Upper lobe of left lung (tissue), 4 donors: Measurements from ENCODE around the gene RSPH9.

Experiments
- EP300 ChIP-seq, 4 donors: sonication (generic); formaldehyde crosslinking; IDR thresholded peaks; one replicate each; pipeline ENCODE4 v1.5.1; 2017; ENCODE audit warnings: antibody characterized with exemption in 4 of 4, control low read depth in 2 of 4
- POLR2A ChIP-seq, 4 donors: fragments of 450-650 bp; IDR thresholded peaks; one replicate each; pipeline ENCODE4 v1.5.1; 2016 to 2017; ENCODE audit warnings: antibody characterized with exemption in 4 of 4, mild to moderate bottlenecking in 2 of 4
- TF ChIP-seq, protein P1 (sequence below), 6 experiments: fragments of 450-650 bp in 4 of 6; fragments of 200-600 bp in 2 of 6; sonication (generic) in 2 of 6; IDR thresholded peaks; one replicate each; pipeline ENCODE4 v1.5.1; 2016 to 2019; ENCODE audit warnings: antibody characterized with exemption in 6 of 6

DNA sequence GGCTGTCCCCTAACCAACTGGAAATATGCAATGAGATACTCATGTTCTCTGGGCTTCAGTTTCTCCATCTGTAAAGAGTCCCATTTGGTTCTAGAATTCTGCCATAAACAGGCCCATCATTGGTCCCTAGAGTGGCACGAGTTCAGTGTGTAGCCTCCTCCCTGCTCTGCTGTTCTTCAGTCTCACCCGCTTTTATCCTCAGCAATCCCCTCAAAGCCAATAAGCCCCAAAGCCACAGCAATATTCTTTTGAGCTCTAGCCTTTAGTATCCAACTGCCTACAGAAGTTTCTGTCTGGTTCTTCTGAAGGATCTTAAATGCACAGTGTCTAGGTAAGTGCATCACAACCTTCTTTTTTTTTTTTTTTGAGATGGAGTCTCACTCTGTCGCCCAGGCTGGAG lies 52.6 kb downstream of the RSPH9 start:
- no peak for TF ChIP-seq EP300 (IDR thresholded peaks at IDR 0.05)
- no peak for TF ChIP-seq POLR2A (IDR thresholded peaks at IDR 0.05)
- TF ChIP-seq, protein P1, sequence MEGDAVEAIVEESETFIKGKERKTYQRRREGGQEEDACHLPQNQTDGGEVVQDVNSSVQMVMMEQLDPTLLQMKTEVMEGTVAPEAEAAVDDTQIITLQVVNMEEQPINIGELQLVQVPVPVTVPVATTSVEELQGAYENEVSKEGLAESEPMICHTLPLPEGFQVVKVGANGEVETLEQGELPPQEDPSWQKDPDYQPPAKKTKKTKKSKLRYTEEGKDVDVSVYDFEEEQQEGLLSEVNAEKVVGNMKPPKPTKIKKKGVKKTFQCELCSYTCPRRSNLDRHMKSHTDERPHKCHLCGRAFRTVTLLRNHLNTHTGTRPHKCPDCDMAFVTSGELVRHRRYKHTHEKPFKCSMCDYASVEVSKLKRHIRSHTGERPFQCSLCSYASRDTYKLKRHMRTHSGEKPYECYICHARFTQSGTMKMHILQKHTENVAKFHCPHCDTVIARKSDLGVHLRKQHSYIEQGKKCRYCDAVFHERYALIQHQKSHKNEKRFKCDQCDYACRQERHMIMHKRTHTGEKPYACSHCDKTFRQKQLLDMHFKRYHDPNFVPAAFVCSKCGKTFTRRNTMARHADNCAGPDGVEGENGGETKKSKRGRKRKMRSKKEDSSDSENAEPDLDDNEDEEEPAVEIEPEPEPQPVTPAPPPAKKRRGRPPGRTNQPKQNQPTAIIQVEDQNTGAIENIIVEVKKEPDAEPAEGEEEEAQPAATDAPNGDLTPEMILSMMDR (IDR thresholded peaks at IDR 0.05), result no peak
